ENCODE measurements around the gene CDCP1.
"Not testable (repeated sequence)": the region's sequence is repeated elsewhere in the genome, so short reads cannot be mapped to it uniquely, and the experiment has no call there.

Gene CDCP1

GRCh38 chr3:45084361-45084760, 61.8 kb downstream of the CDCP1 start:
- Histone ChIP-seq H3K4me1 (ENCODE audit: insufficient read depth, low read length) (no peaks in the 10 kb centered on the region), H3K9ac (ENCODE audit: low read depth, low read length) (no peak overlapping the region), H3K9me3 (ENCODE audit: control insufficient read depth, insufficient read depth, low read length) (no peaks in the 10 kb centered on the region), H3K36me3 (ENCODE audit: insufficient read depth, low read length) (peaks cover 15% of the 10 kb centered on the region)

GRCh38 chr3:45083023-45083422, 63.2 kb downstream of the CDCP1 start:
- H3K9me3 ChIP-seq (ENCODE audit: control insufficient read depth, insufficient read depth, low read length), result no peaks in the 10 kb centered on the region
- no peaks in the 10 kb centered on the region for H3K4me1 ChIP-seq (ENCODE audit: insufficient read depth, low read length)
- peaks cover 8% of the 10 kb centered on the region for H3K36me3 ChIP-seq (ENCODE audit: insufficient read depth, low read length)
- H3K9ac ChIP-seq (ENCODE audit: low read depth, low read length), result no peak overlapping the region

GRCh38 chr3:45082142-45082538, 64.0 kb downstream of the CDCP1 start:
- no peaks in the 10 kb centered on the region for H3K9me3 ChIP-seq (ENCODE audit: control insufficient read depth, insufficient read depth, low read length)
- no peaks in the 10 kb centered on the region for H3K4me1 ChIP-seq (ENCODE audit: insufficient read depth, low read length)
- H3K9ac ChIP-seq (ENCODE audit: low read depth, low read length), result no peak overlapping the region
- peaks cover 2% of the 10 kb centered on the region; the same call in 1 of the 2 replicates for H3K36me3 ChIP-seq (ENCODE audit: insufficient read depth, low read length)

DNA sequence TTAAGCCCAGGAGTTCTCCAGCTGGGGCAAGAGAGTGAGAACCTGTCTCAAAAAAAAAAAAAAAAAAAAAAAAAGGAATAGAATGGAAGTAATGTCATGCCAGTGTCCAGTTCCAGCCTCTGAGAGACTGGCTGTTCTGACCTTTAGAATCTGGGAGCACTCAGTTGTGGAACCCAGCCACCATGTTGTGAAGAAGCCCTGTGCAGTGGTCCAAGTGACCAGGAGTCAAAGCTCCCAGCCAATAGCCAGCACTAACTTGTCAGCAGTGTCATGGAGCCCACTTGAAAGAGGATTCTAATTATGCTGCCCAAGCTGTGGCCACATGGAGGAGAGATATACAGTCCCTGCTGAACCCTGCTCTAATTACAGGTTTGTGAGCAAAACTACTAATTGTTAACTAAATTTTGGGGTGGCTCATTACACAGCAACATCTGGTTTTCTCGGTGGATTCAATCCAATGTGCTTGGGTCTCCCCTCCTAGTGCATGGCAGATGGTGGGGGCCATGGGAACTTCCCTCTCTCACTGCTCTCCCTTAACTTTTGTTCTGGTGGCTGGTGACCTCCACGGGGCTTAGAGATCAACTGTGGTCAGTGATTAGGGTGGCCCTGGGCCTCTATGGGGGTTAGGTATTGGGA, 64.6 kb downstream of the CDCP1 start:
- Histone ChIP-seq H3K9ac (ENCODE audit: low read depth, low read length) (no peak overlapping the region), H3K9me3 (ENCODE audit: control insufficient read depth, insufficient read depth, low read length) (no peaks in the 10 kb centered on the region), H3K36me3 (ENCODE audit: insufficient read depth, low read length) (no peaks in the 10 kb centered on the region; the same call in 1 of the 2 replicates), H3K4me1 (ENCODE audit: insufficient read depth, low read length) (no peaks in the 10 kb centered on the region)

DNA sequence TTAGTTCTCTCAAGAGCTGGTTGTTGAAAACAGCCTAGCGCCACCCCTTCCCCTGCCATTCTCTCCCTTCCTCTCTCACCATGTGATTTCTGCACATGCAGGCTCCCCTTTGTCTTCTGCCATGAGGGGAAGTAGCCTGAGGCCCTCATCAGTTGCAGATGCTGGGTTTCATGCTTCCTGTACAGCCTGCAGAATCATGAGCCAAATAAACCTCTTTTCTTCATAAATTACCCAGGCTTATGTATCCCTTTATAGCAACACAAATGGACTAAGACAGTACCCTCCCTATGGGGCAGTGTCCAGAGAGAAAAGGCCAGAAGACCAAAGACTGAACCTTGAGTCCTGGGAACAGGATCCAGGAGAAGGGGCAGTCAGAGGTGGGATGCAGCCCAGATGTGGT, 65.4 kb downstream of the CDCP1 start:
- Histone ChIP-seq H3K9ac (ENCODE audit: low read depth, low read length) (no peak overlapping the region), H3K9me3 (ENCODE audit: control insufficient read depth, insufficient read depth, low read length) (no peaks in the 10 kb centered on the region), H3K4me1 (ENCODE audit: insufficient read depth, low read length) (no peaks in the 10 kb centered on the region), H3K36me3 (ENCODE audit: insufficient read depth, low read length) (no peaks in the 10 kb centered on the region; the same call in 1 of the 2 replicates)

DNA sequence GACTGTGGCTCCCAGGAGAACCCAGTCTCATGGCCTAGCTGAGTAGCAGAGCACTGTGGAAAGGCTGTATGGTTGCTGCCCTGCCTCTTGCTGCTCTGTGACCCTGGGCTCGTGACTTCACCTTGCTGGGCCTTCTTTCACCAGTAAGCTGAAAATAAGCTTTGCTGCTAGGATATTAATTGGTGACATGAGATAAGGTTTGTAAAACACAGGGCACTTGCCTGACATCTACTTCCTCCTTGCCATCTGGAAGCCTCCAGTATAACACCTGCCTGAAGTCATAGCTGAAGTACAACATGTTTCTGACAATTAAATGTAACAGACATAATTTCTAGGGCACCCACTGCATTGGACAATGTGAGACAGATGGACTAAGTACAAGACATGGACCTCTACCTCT, 66.5 kb downstream of the CDCP1 start:
- Histone ChIP-seq H3K9me3 (ENCODE audit: control insufficient read depth, insufficient read depth, low read length) (no peaks in the 10 kb centered on the region), H3K4me1 (ENCODE audit: insufficient read depth, low read length) (no peaks in the 10 kb centered on the region), H3K9ac (ENCODE audit: low read depth, low read length) (no peak overlapping the region), H3K36me3 (ENCODE audit: insufficient read depth, low read length) (no peaks in the 10 kb centered on the region)

GRCh38 chr3:45078910-45079522, 67.2 kb downstream of the CDCP1 start:
- Histone ChIP-seq H3K9ac (ENCODE audit: low read depth, low read length) (no peak overlapping the region), H3K4me1 (ENCODE audit: insufficient read depth, low read length) (no peaks in the 10 kb centered on the region), H3K36me3 (ENCODE audit: insufficient read depth, low read length) (no peaks in the 10 kb centered on the region), H3K9me3 (ENCODE audit: control insufficient read depth, insufficient read depth, low read length) (no peaks in the 10 kb centered on the region)

DNA sequence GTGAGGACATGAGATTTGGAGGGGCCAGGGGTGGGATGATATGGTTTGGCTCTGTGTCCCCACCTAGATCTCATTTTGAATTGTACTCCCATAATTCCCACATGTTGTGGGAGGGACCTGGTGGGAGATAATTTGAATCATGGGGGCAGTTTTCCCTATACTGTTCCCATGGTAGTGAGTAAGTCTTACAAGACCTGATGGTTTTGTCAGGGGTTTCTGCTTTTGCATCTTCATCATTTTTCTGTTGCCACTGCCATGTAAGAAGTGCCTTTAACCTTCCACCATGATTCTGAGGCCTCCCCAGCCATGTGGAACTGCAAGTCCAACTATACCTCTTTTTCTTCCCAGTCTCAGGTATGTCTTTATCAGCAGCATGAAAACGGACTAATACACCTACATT, 67.9 kb downstream of the CDCP1 start:
- not testable (repeated sequence) for H3K9me3 ChIP-seq (ENCODE audit: control insufficient read depth, insufficient read depth, low read length); H3K36me3 ChIP-seq (ENCODE audit: insufficient read depth, low read length); H3K4me1 ChIP-seq (ENCODE audit: insufficient read depth, low read length); H3K9ac ChIP-seq (ENCODE audit: low read depth, low read length)

GRCh38 chr3:45075821-45076625, 70.2 kb downstream of the CDCP1 start:
- Histone ChIP-seq H3K36me3 (ENCODE audit: insufficient read depth, low read length) (no peaks in the 10 kb centered on the region), H3K9me3 (ENCODE audit: control insufficient read depth, insufficient read depth, low read length) (no peaks in the 10 kb centered on the region), H3K9ac (ENCODE audit: low read depth, low read length) (no peak overlapping the region), H3K4me1 (ENCODE audit: insufficient read depth, low read length) (no peaks in the 10 kb centered on the region)

GRCh38 chr3:45071075-45071474, 75.1 kb downstream of the CDCP1 start:
- H3K9ac ChIP-seq (ENCODE audit: low read depth, low read length), result no peak overlapping the region
- H3K36me3 ChIP-seq (ENCODE audit: insufficient read depth, low read length), result no peaks in the 10 kb centered on the region
- H3K4me1 ChIP-seq (ENCODE audit: insufficient read depth, low read length), result no peaks in the 10 kb centered on the region
- H3K9me3 ChIP-seq (ENCODE audit: control insufficient read depth, insufficient read depth, low read length), result no peaks in the 10 kb centered on the region

GRCh38 chr3:45067941-45068340, 78.2 kb downstream of the CDCP1 start:
- Histone ChIP-seq H3K4me1 (ENCODE audit: insufficient read depth, low read length) (no peaks in the 10 kb centered on the region), H3K9ac (ENCODE audit: low read depth, low read length) (no peak overlapping the region), H3K36me3 (ENCODE audit: insufficient read depth, low read length) (no peaks in the 10 kb centered on the region), H3K9me3 (ENCODE audit: control insufficient read depth, insufficient read depth, low read length) (no peaks in the 10 kb centered on the region)

DNA sequence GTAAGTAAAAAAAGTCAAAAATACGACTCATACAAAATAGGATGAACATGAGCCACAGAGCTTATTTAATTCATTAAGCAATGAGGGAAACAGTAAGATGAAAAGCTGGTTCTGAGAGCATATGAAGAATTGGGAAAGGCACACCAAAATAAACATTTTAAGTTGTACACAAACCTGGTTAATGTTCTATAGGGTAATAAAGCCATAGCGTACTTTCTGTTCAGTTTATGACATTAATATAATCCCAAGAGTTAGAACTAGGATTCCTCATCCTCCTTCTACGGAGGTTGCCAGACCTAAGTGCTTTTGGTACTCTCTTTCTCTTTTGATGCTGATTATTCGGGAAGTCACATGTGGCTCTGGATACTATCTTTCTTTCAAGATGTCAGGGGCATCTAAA, 78.7 kb downstream of the CDCP1 start:
- no peaks in the 10 kb centered on the region for H3K9me3 ChIP-seq (ENCODE audit: control insufficient read depth, insufficient read depth, low read length)
- no peak overlapping the region for H3K9ac ChIP-seq (ENCODE audit: low read depth, low read length)
- H3K36me3 ChIP-seq (ENCODE audit: insufficient read depth, low read length), result no peaks in the 10 kb centered on the region
- no peaks in the 10 kb centered on the region for H3K4me1 ChIP-seq (ENCODE audit: insufficient read depth, low read length)

GRCh38 chr3:45066109-45066801, 79.9 kb downstream of the CDCP1 start:
- no peaks in the 10 kb centered on the region for H3K9me3 ChIP-seq (ENCODE audit: control insufficient read depth, insufficient read depth, low read length)
- H3K9ac ChIP-seq (ENCODE audit: low read depth, low read length), result no peak overlapping the region
- no peaks in the 10 kb centered on the region for H3K36me3 ChIP-seq (ENCODE audit: insufficient read depth, low read length)
- no peaks in the 10 kb centered on the region for H3K4me1 ChIP-seq (ENCODE audit: insufficient read depth, low read length)

GRCh38 chr3:45065373-45065720, 80.8 kb downstream of the CDCP1 start:
- no peaks in the 10 kb centered on the region; the same call in 1 of the 2 replicates for H3K4me1 ChIP-seq (ENCODE audit: insufficient read depth, low read length)
- H3K36me3 ChIP-seq (ENCODE audit: insufficient read depth, low read length), result no peaks in the 10 kb centered on the region
- H3K9ac ChIP-seq (ENCODE audit: low read depth, low read length), result no peak overlapping the region
- H3K9me3 ChIP-seq (ENCODE audit: control insufficient read depth, insufficient read depth, low read length), result no peaks in the 10 kb centered on the region
